IPS-20b (cell line): ENCODE data around the gene CFAP46.

Experiments used
- H3K27ac ChIP-seq: one replicate; pipeline ENCODE4 v1.5.1; 2013; ENCODE audit warnings: low read length
- H3K27me3 ChIP-seq: 2 replicates; pipeline ENCODE4 v1.6.1; 2013; ENCODE audit warnings: mild to moderate bottlenecking, low read length, inconsistent platforms; ENCODE audit not compliant: insufficient read depth
- H3K36me3 ChIP-seq: 2 replicates; pipeline ENCODE4 v1.6.1; 2013; ENCODE audit warnings: low read depth, mild to moderate bottlenecking, inconsistent platforms, low read length, moderate library complexity; ENCODE audit not compliant: insufficient read depth
- H3K4me1 ChIP-seq: 2 replicates; pipeline ENCODE4 v1.6.1; 2013; ENCODE audit warnings: mild to moderate bottlenecking, control low read depth, inconsistent platforms, low read length, moderate library complexity; ENCODE audit not compliant: insufficient read depth
- H3K4me3 ChIP-seq: 2 replicates; pipeline ENCODE4 v1.5.1; 2013; ENCODE audit warnings: mild to moderate bottlenecking, low read length, inconsistent platforms
- H3K9ac ChIP-seq: 2 replicates; pipeline ENCODE4 v1.6.1; 2013; ENCODE audit warnings: low read depth, mild to moderate bottlenecking, inconsistent platforms, low read length, moderate library complexity
- H3K9me3 ChIP-seq: 2 replicates; pipeline ENCODE4 v1.6.1; 2013; ENCODE audit warnings: mild to moderate bottlenecking, low read depth, low read length, inconsistent platforms; ENCODE audit not compliant: insufficient read depth

CFAP46 gene

GRCh38 chr10:132910901-132911785 lies 31.2 kb downstream of the CFAP46 start:
- H3K27me3 ChIP-seq: no peaks in the 10 kb centered on the region
- H3K4me1 ChIP-seq: 0 out of 2 replicates have a peak, but pooled peaks cover 3% of the 10 kb centered on the region
- no peak overlapping the region for H3K4me3 ChIP-seq
- H3K36me3 ChIP-seq: no peaks in the 10 kb centered on the region
- no peaks in the 10 kb centered on the region for H3K9me3 ChIP-seq
- no peak overlapping the region for H3K27ac ChIP-seq
- no peak overlapping the region for H3K9ac ChIP-seq

- Histone ChIP-seq H3K4me1 (0 out of 2 replicates have a peak, but pooled peaks cover 3% of the 10 kb centered on the region), H3K27ac (no peak overlapping the region), H3K27me3 (no peaks in the 10 kb centered on the region), H3K4me3 (no peak overlapping the region), H3K9ac (no peak overlapping the region), H3K36me3 (no peaks in the 10 kb centered on the region), H3K9me3 (no peaks in the 10 kb centered on the region)
Observed at GRCh38 chr10:132910186-132910880, 32.0 kb downstream of the CFAP46 start.

DNA sequence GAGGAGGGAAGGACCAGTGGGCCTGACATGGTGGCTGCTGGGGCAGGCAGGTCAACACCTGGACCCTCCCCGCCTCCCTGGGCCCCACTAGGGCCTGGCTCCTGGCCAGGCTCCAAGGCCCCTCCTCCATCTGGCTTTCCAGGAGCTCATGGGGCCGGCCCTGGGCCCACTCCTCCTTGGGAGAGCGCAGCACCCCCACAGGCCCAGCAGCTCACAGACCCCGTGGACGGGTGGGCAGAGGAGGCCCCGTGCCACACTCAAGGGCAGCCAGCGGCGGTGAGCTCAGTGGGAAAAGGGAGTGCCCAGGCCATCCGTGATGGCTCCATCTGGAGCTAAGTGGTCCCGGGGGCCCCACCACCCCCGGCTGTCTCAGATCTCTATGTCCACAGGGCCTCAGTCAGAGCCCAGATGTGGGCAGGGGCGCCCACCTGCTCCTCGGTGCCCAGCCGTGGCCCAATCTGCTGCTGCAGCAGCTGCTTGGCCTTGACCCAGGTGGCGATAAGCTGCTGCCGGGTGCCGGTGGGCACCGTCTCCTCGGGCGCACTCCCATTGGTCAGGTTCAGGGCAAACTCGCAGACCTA lies 32.8 kb downstream of the CFAP46 start:
- Histone ChIP-seq H3K4me1 (0 out of 2 replicates have a peak, but pooled peaks cover 3% of the 10 kb centered on the region), H3K9me3 (no peaks in the 10 kb centered on the region), H3K27me3 (no peaks in the 10 kb centered on the region), H3K9ac (no peak overlapping the region), H3K4me3 (no peak overlapping the region), H3K36me3 (no peaks in the 10 kb centered on the region), H3K27ac (no peak overlapping the region)

GRCh38 chr10:132908621-132909295 lies 33.6 kb downstream of the CFAP46 start:
- Histone ChIP-seq H3K9ac (no peak overlapping the region), H3K27me3 (no peaks in the 10 kb centered on the region), H3K4me1 (peaks cover 3% of the 10 kb centered on the region; the same call in 1 of the 2 replicates)

DNA sequence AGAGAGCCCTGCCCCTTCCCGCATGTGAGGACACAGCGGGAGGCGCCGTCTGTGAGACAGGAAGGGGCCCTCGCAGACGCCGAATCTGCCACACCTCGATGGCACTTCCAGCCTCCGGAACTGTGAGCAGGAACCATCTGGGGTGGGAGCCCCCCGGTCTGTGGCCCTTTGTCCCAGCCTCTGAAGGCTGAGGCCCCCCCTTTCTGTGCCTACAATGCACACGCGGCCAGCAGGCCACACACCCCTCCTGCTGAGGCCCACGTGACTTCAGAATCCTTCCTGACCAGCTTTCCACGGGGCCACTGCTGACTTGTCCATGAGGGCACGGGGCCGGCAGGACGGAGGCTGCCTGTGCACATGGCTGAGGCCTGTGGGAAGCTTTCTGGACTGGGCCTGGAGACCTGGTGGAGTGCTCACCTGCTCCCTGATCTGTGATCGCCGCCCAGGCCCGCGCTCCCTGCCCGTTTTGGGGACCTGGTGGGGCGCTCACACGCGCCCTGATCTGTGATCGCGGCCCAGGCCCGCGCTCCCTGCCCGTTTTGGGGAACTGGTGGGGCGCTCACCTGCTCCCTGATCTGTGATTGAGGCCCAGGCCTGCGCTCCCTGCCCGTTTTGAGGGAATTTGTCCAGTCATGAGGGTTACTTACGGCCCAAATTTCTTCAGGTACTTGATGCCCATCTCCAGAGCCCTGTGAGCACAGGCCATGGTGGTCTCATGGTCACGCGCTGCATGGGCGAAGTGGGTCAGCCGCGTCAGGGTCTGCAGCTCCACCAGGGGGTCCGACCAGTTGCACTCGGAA lies 34.3 kb downstream of the CFAP46 start:
- no peak overlapping the region for H3K27ac ChIP-seq
- H3K4me1 ChIP-seq: peaks cover 3% of the 10 kb centered on the region; the same call in 1 of the 2 replicates
- no peaks in the 10 kb centered on the region for H3K27me3 ChIP-seq
- H3K4me3 ChIP-seq: no peak overlapping the region
- no peaks in the 10 kb centered on the region for H3K9me3 ChIP-seq
- no peak overlapping the region for H3K9ac ChIP-seq
- no peaks in the 10 kb centered on the region for H3K36me3 ChIP-seq

More at GRCh38 chr10:132908621-132909295, 33.6 kb downstream of the CFAP46 start:
- Histone ChIP-seq H3K9me3 (no peaks in the 10 kb centered on the region), H3K36me3 (no peaks in the 10 kb centered on the region), H3K4me3 (no peak overlapping the region), H3K27ac (no peak overlapping the region)

GRCh38 chr10:132906836-132907235 lies 35.5 kb downstream of the CFAP46 start:
- Histone ChIP-seq H3K9me3 (no peaks in the 10 kb centered on the region), H3K36me3 (no peaks in the 10 kb centered on the region), H3K27me3 (no peaks in the 10 kb centered on the region), H3K9ac (no peak overlapping the region), H3K4me1 (no peaks in the 10 kb centered on the region; the same call in 1 of the 2 replicates), H3K4me3 (no peak overlapping the region), H3K27ac (no peak overlapping the region)

- Histone ChIP-seq H3K9me3 (peaks cover 5% of the 10 kb centered on the region; the same call in 1 of the 2 replicates), H3K9ac (no peak overlapping the region), H3K27ac (no peak overlapping the region), H3K4me3 (no peak overlapping the region), H3K4me1 (no peaks in the 10 kb centered on the region; the same call in 1 of the 2 replicates), H3K27me3 (no peaks in the 10 kb centered on the region), H3K36me3 (no peaks in the 10 kb centered on the region)
Observed at GRCh38 chr10:132906106-132906505, 36.3 kb downstream of the CFAP46 start.

GRCh38 chr10:132905661-132906060 lies 36.7 kb downstream of the CFAP46 start:
- Histone ChIP-seq H3K4me1 (no peaks in the 10 kb centered on the region; the same call in 1 of the 2 replicates), H3K27ac (no peak overlapping the region), H3K9me3 (peaks cover 7% of the 10 kb centered on the region; the same call in 1 of the 2 replicates), H3K4me3 (no peak overlapping the region), H3K36me3 (no peaks in the 10 kb centered on the region), H3K27me3 (no peaks in the 10 kb centered on the region), H3K9ac (no peak overlapping the region)

DNA sequence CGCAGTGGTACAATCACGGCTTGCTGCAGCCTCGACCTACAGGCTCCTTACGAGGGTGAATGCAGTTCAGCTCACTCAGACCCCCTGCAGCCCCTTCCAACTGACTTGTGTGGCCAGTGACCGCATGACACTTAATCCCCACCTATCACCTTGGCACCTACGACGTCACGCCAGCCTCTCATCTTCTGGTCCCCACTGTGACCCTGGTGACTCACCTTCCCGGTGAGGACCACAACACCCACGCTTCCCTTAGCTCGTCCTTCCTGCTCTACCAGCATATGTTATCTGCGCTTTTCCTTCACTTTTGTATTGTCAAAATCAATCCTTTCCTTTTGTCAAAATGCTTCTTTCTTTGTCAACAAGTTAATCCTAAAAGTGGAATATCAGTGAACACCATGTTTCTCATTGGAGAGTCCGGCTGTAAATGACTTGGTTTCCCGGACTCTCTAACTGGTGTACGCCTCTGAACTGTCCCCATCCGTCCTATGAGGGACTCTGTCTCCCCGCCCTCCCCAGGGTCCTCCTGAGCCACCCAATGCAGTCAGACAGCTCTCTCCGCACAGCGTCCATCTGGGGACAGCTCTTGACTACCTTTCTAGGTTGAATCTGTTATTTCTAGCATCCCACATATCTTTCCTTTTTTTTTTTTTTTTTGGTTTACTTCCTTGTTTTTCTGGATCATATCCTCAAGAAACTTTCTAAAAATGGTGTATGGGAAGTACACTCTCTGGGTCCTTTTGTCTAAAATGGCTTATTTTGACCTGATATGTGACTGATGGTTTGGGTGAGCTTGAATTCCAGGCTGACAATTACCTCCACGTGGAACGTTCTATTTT lies 37.3 kb downstream of the CFAP46 start:
- no peak overlapping the region for H3K9ac ChIP-seq
- no peaks in the 10 kb centered on the region; the same call in 1 of the 2 replicates for H3K4me1 ChIP-seq
- H3K4me3 ChIP-seq: no peak overlapping the region
- H3K27ac ChIP-seq: no peak overlapping the region
- peaks cover 7% of the 10 kb centered on the region; the same call in 1 of the 2 replicates for H3K9me3 ChIP-seq
- H3K27me3 ChIP-seq: no peaks in the 10 kb centered on the region
- no peaks in the 10 kb centered on the region for H3K36me3 ChIP-seq

- no peaks in the 10 kb centered on the region for H3K36me3 ChIP-seq
Observed at GRCh38 chr10:132904181-132904813, 38.1 kb downstream of the CFAP46 start.

More at GRCh38 chr10:132904181-132904813, 38.1 kb downstream of the CFAP46 start:
- Histone ChIP-seq H3K9me3 (peaks cover 7% of the 10 kb centered on the region; the same call in 1 of the 2 replicates), H3K9ac (no peak overlapping the region), H3K4me1 (no peaks in the 10 kb centered on the region; the same call in 1 of the 2 replicates), H3K27ac (no peak overlapping the region), H3K27me3 (no peaks in the 10 kb centered on the region), H3K4me3 (no peak overlapping the region)
